Hematopoietic multipotent progenitor cell treated with erythropoietin and hydrocortisone succinate and interleukin-3 and kit ligand, for 4 days (in vitro differentiated cells): ENCODE measurements around the gene ARSB.
A peak's percentile ranks its signal among the peaks of the same experiment; 100 is the strongest.
"Not testable (repeated sequence)": the region's sequence is repeated elsewhere in the genome, so short reads cannot be mapped to it uniquely, and the experiment has no call there.

ENCODE experiments used
- DNase-seq: peaks from one replicate; pipeline ENCODE4 v3.0.0-alpha.2; 2015

Gene ARSB

GRCh38 chr5:78930721-78931120 is 54.4 kb downstream of the ARSB start:
- no peak for DNase-seq

- no peak for DNase-seq
These were observed 55.3 kb downstream of the ARSB start for GRCh38 chr5:78929833-78930232.

- no peak for DNase-seq
These were observed 57.3 kb downstream of the ARSB start for GRCh38 chr5:78927657-78928282.

- DNase-seq: no peak
These were observed 58.9 kb downstream of the ARSB start for GRCh38 chr5:78926252-78926651.

GRCh38 chr5:78925129-78925876 is 59.8 kb downstream of the ARSB start:
- no peak for DNase-seq

- no peak for DNase-seq
These were observed 61.5 kb downstream of the ARSB start for GRCh38 chr5:78923622-78923970.

GRCh38 chr5:78922879-78923621 is 62.1 kb downstream of the ARSB start:
- no peak for DNase-seq

GRCh38 chr5:78920604-78921003 is 64.5 kb downstream of the ARSB start:
- peak; percentile 15 for DNase-seq

GRCh38 chr5:78919796-78920195 is 65.3 kb downstream of the ARSB start:
- DNase-seq: no peak

GRCh38 chr5:78916044-78916443 is 69.1 kb downstream of the ARSB start:
- DNase-seq: no peak

GRCh38 chr5:78915170-78915569 is 69.9 kb downstream of the ARSB start:
- no peak for DNase-seq

- no peak for DNase-seq
These were observed 72.3 kb downstream of the ARSB start for GRCh38 chr5:78912811-78913210.

- DNase-seq: no peak
These were observed 72.9 kb downstream of the ARSB start for GRCh38 chr5:78912085-78912771.

GRCh38 chr5:78909224-78909983 is 75.7 kb downstream of the ARSB start:
- DNase-seq: not testable (repeated sequence)

GRCh38 chr5:78908173-78909061 is 76.7 kb downstream of the ARSB start:
- peak; percentile 34 for DNase-seq

GRCh38 chr5:78907255-78907891 is 77.7 kb downstream of the ARSB start:
- DNase-seq: peak; percentile 54

- peak; percentile 80 for DNase-seq
These were observed 79.8 kb downstream of the ARSB start for GRCh38 chr5:78905084-78905938.

GRCh38 chr5:78903861-78904260 is 81.2 kb downstream of the ARSB start:
- DNase-seq: no peak

GRCh38 chr5:78903353-78903752 is 81.8 kb downstream of the ARSB start:
- no peak for DNase-seq

- peak; percentile 67 for DNase-seq
These were observed 85.2 kb downstream of the ARSB start for GRCh38 chr5:78899922-78900362.
